Keratinocyte (primary cell): ENCODE results near the gene SEC24D. TPM values are rescaled to one million over a fixed set of nuclear protein-coding genes. Genes with fewer than 3 reads are reported as not detected.

ENCODE experiments used
- DNase-seq: peaks from one replicate; pipeline ENCODE4 v3.0.0-alpha.2; 2011; ENCODE audit warnings: low read depth, missing footprints, low spot score
- FAIRE-seq: peaks from 2 replicates; lab custom pipeline; 2011; peaks lifted over from hg19 to GRCh38; lab: Jason Lieb, UNC
- H2AFZ ChIP-seq: 2 replicates; pipeline ENCODE4 v1.6.0; 2012; ENCODE audit warnings: low read length, control low read depth, inconsistent platforms; ENCODE audit not compliant: control insufficient read depth
- H3K27ac ChIP-seq: 2 replicates; pipeline ENCODE4 v1.5.1; 2011; ENCODE audit warnings: low read length; ENCODE audit not compliant: control insufficient read depth, insufficient read depth
- H3K27me3 ChIP-seq: 3 replicates; pipeline ENCODE4 v1.6.0; 2011; ENCODE audit warnings: low read length; ENCODE audit not compliant: control insufficient read depth, insufficient read depth; ENCODE audit errors: extremely low read depth
- H3K36me3 ChIP-seq, 2 experiments: 2 replicates in 1 of 2; 3 replicates in 1 of 2; pipeline ENCODE4 v1.5.1; 2011; ENCODE audit warnings: low read length in 2 of 2, mild to moderate bottlenecking in 1 of 2; ENCODE audit not compliant: control insufficient read depth in 2 of 2, insufficient read depth in 2 of 2; ENCODE audit errors: extremely low read depth in 1 of 2
- H3K4me1 ChIP-seq: 3 replicates; pipeline ENCODE4 v1.5.1; 2011; ENCODE audit warnings: low read length; ENCODE audit not compliant: control insufficient read depth, insufficient read depth; ENCODE audit errors: extremely low read depth
- H3K4me2 ChIP-seq: 3 replicates; pipeline ENCODE4 v1.6.0; 2011; ENCODE audit warnings: low read depth, low read length; ENCODE audit not compliant: control insufficient read depth, insufficient read depth; ENCODE audit errors: extremely low read depth
- H3K4me3 ChIP-seq, 3 experiments: fragments of 200-600 bp in 1 of 3; sonication (generic) in 1 of 3; 2 replicates in 2 of 3; 3 replicates in 1 of 3; pipeline ENCODE4 v1.5.1; 2011 to 2016; ENCODE audit warnings: low read length in 3 of 3, mild to moderate bottlenecking in 3 of 3, control low read depth in 2 of 3, inconsistent platforms in 1 of 3, low read depth in 1 of 3, mixed read lengths in 1 of 3, mixed run types in 1 of 3, moderate library complexity in 1 of 3; ENCODE audit not compliant: control insufficient read depth in 2 of 3, insufficient read depth in 2 of 3; ENCODE audit errors: extremely low read depth in 1 of 3
- H3K79me2 ChIP-seq: 2 replicates; pipeline ENCODE4 v1.6.0; 2012; ENCODE audit warnings: low read length; ENCODE audit not compliant: control insufficient read depth, insufficient read depth
- H3K9ac ChIP-seq: 3 replicates; pipeline ENCODE4 v1.6.0; 2011; ENCODE audit warnings: low read length; ENCODE audit not compliant: control insufficient read depth, insufficient read depth; ENCODE audit errors: extremely low read depth
- H3K9me1 ChIP-seq: 3 replicates; pipeline ENCODE4 v1.6.0; 2011; ENCODE audit warnings: low read length; ENCODE audit not compliant: control insufficient read depth, insufficient read depth; ENCODE audit errors: extremely low read depth
- H3K9me3 ChIP-seq: 2 replicates; pipeline ENCODE4 v1.5.1; 2012; ENCODE audit warnings: low read depth, low read length; ENCODE audit not compliant: control insufficient read depth
- H4K20me1 ChIP-seq: 3 replicates; pipeline ENCODE4 v1.6.0; 2011; ENCODE audit warnings: low read length; ENCODE audit not compliant: control insufficient read depth, insufficient read depth; ENCODE audit errors: extremely low read depth
- EZH2 ChIP-seq: IDR thresholded peaks from one replicate; pipeline ENCODE4 v1.6.1; 2012; ENCODE audit warnings: inconsistent platforms, mild to moderate bottlenecking, low read length, moderate library complexity
- dilution Hi-C: fragments of 300-500 bp; cut with MboI; formaldehyde crosslinking; loops from one replicate; pipeline ENCODE4 v1.7.0; 2020; ENCODE audit warnings: low sequenced_read_pairs; ENCODE audit not compliant: extremely low pct_ligation_motif_present
- polyA plus RNA-seq, 5 experiments: library from polyadenylated mRNA; depleted of rRNA in 3 of 5; stranded (reverse) in 3 of 5; stranded (forward) in 1 of 5; unstranded in 1 of 5; fragments of >200 nt; gene quantifications; 1 replicate in 1 of 5; 2 replicates in 3 of 5; 3 replicates in 1 of 5; pipeline versions ENCODE4 v1.2.1 to v1.2.3, GENCODE V29; 2011 to 2012; ENCODE audit warnings: missing spikeins in 2 of 5, low read depth in 1 of 5, low replicate concordance in 1 of 5
- TF ChIP-seq, protein P1 (sequence below), 3 experiments: IDR thresholded peaks in 1 of 3; conservative IDR thresholded peaks in 1 of 3; optimal IDR thresholded peaks in 1 of 3; 2 replicates in 2 of 3; 3 replicates in 1 of 3; pipeline versions ENCODE3 to v1.5.1; 2011; ENCODE audit warnings: low read length in 3 of 3, mild to moderate bottlenecking in 3 of 3, moderate library complexity in 2 of 3, control low read depth in 1 of 3, inconsistent platforms in 1 of 3; ENCODE audit not compliant: insufficient read depth in 2 of 3; ENCODE audit errors: extremely low read depth in 1 of 3

SEC24D gene
- polyA plus RNA-seq, 1 donor (not counting 4 experiments of a cell fraction or from before 2014, with no cell fraction given), result 24.9 TPM

DNA sequence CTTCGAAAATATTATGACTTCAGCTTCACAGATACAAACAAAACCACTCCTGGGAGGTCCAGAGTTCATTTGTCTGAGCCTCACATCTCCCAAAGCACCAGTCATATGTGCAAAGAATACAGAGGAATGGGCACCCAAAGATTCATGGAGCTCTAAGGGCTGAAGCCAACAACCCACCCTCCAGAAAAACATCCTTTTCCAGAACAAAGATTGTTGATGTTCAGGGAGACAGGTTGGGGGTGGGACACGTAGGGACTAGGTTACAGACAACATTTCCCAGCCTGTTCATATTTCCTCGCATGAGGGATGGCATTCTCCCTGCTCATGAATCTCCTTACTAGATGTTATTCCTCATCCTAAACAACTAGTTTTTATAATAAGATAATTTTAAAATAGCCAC lies 79.5 kb downstream of the SEC24D start:
- Histone ChIP-seq H3K9me3 (no peaks in the 10 kb centered on the region), H4K20me1 (no peaks in the 10 kb centered on the region), H3K9ac (no peak overlapping the region), H3K79me2 (no peaks in the 10 kb centered on the region), H2AFZ (no peak overlapping the region), H3K9me1 (no peaks in the 10 kb centered on the region), H3K4me1 (no peaks in the 10 kb centered on the region), H3K27me3 (no peaks in the 10 kb centered on the region), H3K36me3 (peaks cover under 1 to 18% of the 10 kb centered on the region in 2 experiments), H3K4me2 (no peak overlapping the region), H3K4me3 (no peak overlapping the region), H3K27ac (no peak overlapping the region)
- no peak for TF ChIP-seq EZH2
- TF ChIP-seq, protein P1, sequence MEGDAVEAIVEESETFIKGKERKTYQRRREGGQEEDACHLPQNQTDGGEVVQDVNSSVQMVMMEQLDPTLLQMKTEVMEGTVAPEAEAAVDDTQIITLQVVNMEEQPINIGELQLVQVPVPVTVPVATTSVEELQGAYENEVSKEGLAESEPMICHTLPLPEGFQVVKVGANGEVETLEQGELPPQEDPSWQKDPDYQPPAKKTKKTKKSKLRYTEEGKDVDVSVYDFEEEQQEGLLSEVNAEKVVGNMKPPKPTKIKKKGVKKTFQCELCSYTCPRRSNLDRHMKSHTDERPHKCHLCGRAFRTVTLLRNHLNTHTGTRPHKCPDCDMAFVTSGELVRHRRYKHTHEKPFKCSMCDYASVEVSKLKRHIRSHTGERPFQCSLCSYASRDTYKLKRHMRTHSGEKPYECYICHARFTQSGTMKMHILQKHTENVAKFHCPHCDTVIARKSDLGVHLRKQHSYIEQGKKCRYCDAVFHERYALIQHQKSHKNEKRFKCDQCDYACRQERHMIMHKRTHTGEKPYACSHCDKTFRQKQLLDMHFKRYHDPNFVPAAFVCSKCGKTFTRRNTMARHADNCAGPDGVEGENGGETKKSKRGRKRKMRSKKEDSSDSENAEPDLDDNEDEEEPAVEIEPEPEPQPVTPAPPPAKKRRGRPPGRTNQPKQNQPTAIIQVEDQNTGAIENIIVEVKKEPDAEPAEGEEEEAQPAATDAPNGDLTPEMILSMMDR (optimal IDR thresholded peaks at IDR 0.05 in 1 of 3, IDR thresholded peaks at IDR 0.05 in 1 of 3, conservative IDR thresholded peaks at IDR 0.05 in 1 of 3; ENCODE audit: extremely low read depth in 1 of 3, insufficient read depth in 2 of 3, low read length in 3 of 3), result no peak
- FAIRE-seq, result no peak
- DNase-seq, result no peak
- dilution Hi-C loops, result no loop called here

DNA sequence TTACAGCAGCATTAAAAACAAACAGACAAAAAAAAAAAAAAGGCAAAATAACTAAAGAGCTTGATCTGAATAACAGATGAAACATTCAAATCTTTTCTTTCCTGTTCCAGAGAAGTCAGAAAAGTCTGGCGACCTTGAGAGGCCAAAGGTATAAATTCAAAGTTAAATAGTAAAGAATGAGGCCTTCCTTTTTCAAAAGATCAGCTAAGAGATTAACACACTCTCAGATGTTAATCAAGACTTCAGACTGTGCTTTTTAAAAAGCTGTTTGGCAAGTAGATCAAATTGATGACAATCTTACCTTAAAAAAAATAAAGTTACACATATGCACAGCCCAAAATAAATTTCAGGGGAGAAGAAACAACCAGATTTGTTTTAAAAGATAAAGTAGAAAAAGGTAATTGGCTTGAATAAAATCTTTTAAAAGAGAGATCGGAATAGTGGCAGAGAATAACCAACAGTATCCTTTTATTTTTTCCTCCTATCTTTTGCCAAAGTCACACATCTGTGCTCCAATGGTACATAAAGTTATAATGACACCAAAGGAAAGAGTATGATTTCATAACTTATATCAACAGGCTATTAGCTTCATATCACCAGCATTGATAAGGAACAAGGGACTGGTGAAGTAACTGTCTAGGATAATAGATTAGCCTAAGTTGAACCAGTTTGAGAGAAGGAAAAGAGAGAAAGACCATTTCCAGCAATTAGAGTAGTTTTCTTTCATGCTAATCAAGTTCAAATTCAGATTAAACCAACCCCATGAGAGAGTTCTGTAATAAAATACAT lies 80.3 kb downstream of the SEC24D start:
- Histone ChIP-seq H3K9me3 (no peaks in the 10 kb centered on the region), H3K36me3 (peaks cover 3 to 15% of the 10 kb centered on the region in 2 experiments), H3K4me1 (no peaks in the 10 kb centered on the region), H3K9me1 (no peaks in the 10 kb centered on the region), H3K4me3 (no peak overlapping the region), H3K4me2 (no peak overlapping the region), H2AFZ (no peak overlapping the region), H3K9ac (no peak overlapping the region), H3K79me2 (no peaks in the 10 kb centered on the region), H3K27ac (no peak overlapping the region), H4K20me1 (no peaks in the 10 kb centered on the region), H3K27me3 (no peaks in the 10 kb centered on the region)
- dilution Hi-C loops, result no loop called here
- no peak for DNase-seq
- no peak for FAIRE-seq
- TF ChIP-seq, protein P1 (optimal IDR thresholded peaks at IDR 0.05 in 1 of 3, IDR thresholded peaks at IDR 0.05 in 1 of 3, conservative IDR thresholded peaks at IDR 0.05 in 1 of 3; ENCODE audit: extremely low read depth in 1 of 3, insufficient read depth in 2 of 3, low read length in 3 of 3), result no peak
- TF ChIP-seq EZH2, result no peak
